Kidney epithelial cell (primary cell): ENCODE data around the gene IL20RA. TPM values are rescaled to one million over a fixed set of nuclear protein-coding genes. Genes with fewer than 3 reads are reported as not detected.

Experiments
- DNase-seq: peaks from one replicate; pipeline ENCODE4 v3.0.0-alpha.2; 2010; ENCODE audit warnings: low read depth
- H3K27me3 ChIP-seq: 2 replicates; pipeline ENCODE4 v1.6.0; 2011; ENCODE audit warnings: low read length; ENCODE audit not compliant: control insufficient read depth, insufficient read depth
- H3K36me3 ChIP-seq: 2 replicates; pipeline ENCODE4 v1.5.1; 2011; ENCODE audit warnings: low read length; ENCODE audit not compliant: control insufficient read depth, insufficient read depth
- H3K4me3 ChIP-seq: 2 replicates; pipeline ENCODE4 v1.5.1; 2011; ENCODE audit warnings: low read depth, mild to moderate bottlenecking, control low read depth, low read length
- CTCF ChIP-seq: IDR thresholded peaks from 2 replicates; pipeline ENCODE4 v1.5.1; 2011; ENCODE audit warnings: mild to moderate bottlenecking, moderate library complexity, low read length, control low read depth, inconsistent platforms; ENCODE audit not compliant: insufficient read depth, poor library complexity, severe bottlenecking
- total RNA-seq: library from RNA; depleted of rRNA; stranded (reverse); fragments of >200 nt; gene quantifications from 2 replicates; pipeline ENCODE4 v1.2.3, GENCODE V29; 2015

Gene IL20RA
- total RNA-seq, 1 donor from 2014 or later = 0.46 TPM

GRCh38 chr6:137051790-137052472, 7.2 kb upstream of the IL20RA start:
- Histone ChIP-seq H3K4me3 (no peak overlapping the region), H3K27me3 (no peaks in the 10 kb centered on the region), H3K36me3 (no peaks in the 10 kb centered on the region)
- no peak for DNase-seq
- TF ChIP-seq CTCF = no peak

- no peak for DNase-seq
- Histone ChIP-seq H3K27me3 (peaks cover 3% of the 10 kb centered on the region), H3K36me3 (no peaks in the 10 kb centered on the region), H3K4me3 (no peak overlapping the region)
- no peak for TF ChIP-seq CTCF
These were observed 4.3 kb upstream of the IL20RA start for GRCh38 chr6:137049095-137049494.

GRCh38 chr6:137046871-137047412, 2.2 kb upstream of the IL20RA start:
- H3K4me3 ChIP-seq = no peak overlapping the region
- no peak for DNase-seq
- TF ChIP-seq CTCF = no peak
- no peaks in the 10 kb centered on the region for H3K36me3 ChIP-seq
- H3K27me3 ChIP-seq = peaks cover 3% of the 10 kb centered on the region

DNA sequence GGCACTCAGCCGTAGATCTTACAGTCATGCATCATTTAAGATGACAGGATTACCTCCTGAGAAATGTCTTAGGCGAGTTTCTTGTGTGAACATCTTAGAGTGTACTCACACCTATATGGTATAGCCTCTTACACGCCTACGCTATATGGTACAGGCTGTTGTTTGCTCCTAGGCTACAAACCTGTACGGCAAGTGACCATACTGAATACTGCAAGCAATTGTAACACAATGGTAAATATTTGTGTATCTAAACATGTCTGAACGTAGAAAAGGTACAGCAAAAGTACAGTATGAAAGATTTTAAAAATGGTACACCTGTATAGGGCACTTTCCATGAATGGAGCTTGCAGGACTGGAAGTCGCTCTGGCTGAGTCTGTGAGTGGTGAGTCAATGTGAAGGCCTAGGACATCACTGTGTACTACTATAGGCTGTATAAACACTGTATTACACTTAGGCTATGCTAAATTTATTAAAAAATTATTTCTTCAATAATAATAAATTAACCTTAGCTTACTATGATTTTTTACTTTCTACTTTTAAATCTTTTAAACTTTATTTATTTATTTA, 541 bp upstream of the IL20RA start:
- H3K4me3 ChIP-seq = no peak overlapping the region
- no peak for TF ChIP-seq CTCF

DNA sequence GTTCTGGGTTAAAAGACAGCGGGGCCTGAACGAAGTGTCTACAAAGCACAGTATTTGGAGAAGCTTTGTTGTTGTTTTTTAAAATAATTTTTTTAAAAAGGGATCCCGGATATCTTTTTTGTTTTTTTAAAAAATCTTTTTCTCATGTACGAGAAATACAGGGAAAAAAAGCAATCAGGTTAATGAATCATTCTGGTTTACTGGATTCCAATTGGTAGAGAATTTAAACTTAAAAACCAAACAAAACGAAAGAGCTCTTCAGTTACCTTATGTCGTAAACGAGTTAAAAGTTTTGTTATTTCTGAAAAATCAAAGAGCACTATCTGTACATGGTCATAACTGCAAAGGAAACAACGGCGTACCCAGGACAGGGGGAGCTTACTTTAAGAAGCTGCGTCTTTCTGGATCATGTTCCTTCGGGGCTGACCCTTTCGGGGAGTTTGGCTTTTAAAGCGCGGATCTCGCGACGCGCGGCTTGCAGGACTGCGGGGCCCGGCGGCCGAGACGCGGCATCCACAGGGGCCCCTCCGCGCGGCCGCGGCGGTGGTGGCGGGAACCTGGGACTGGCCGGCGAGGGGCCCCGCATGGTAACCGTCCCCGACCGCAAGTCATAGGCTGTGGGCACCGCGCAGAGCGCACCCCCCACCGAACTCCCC, 927 bp downstream of the IL20RA start:
- no peak for DNase-seq

More for the DNA sequence above, 541 bp upstream of the IL20RA start:
- Histone ChIP-seq H3K36me3 (no peaks in the 10 kb centered on the region), H3K27me3 (peaks cover 3% of the 10 kb centered on the region)
- DNase-seq = no peak

More for the DNA sequence above, 927 bp downstream of the IL20RA start:
- peak overlapping the region; percentile 77 for H3K4me3 ChIP-seq
- peaks cover 3% of the 10 kb centered on the region for H3K27me3 ChIP-seq
- no peaks in the 10 kb centered on the region for H3K36me3 ChIP-seq
- no peak for TF ChIP-seq CTCF
